ENCODE data around the gene USP2.

DNA sequence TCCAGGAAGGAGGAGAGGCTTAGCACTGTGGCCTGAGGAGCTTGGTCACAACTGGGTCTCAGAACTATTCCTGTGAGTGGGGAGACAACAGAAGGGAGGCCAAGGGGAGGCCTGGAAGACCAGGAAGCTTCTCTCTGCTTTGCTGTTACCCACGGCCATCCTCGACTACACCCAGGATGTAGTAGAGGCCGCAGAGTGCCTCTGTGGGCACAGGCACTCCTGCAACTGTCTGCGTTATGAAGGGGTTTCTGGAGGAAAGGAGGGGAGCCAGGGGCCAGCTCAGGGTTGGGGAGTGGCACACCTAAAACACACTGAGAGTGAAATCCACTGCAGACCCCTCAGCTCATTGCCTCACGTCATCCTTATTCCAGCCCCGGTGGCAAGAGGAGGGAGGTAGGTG is 31.2 kb downstream of the USP2 start:
- no peak for TF ChIP-seq CTCF (IDR thresholded peaks at IDR 0.05; ENCODE audit: insufficient read depth, low read depth, low read length)
- no peak for TF ChIP-seq EZH2 (IDR thresholded peaks at IDR 0.05; ENCODE audit: insufficient read depth, low read length)
